Measurements from ENCODE around the gene VPS37C. TPM values are rescaled to one million over a fixed set of nuclear protein-coding genes. Genes with fewer than 3 reads are reported as not detected.
"Not testable (repeated sequence)": the region's sequence is repeated elsewhere in the genome, so short reads cannot be mapped to it uniquely, and the experiment has no call there.

VPS37C gene
- polyA plus RNA-seq, 2 of the 4 experiments (the other 2 are of a cell fraction) = 8.9 to 11.3 TPM

- H3K4me1 ChIP-seq; ATAC-seq; H3K4me3 ChIP-seq; DNase-seq (ENCODE audit: low read depth in 1 of 2, low spot score in 1 of 2); H3K27ac ChIP-seq; FAIRE-seq; H3K9me3 ChIP-seq; CTCF ChIA-PET; H3K4me2 ChIP-seq; POLR2A ChIA-PET: not testable (repeated sequence)
- no CpG with 5 or more reads among the region's 5 CpGs for WGBS (ENCODE audit: missing lambda C conversion rate)
Measured at GRCh38 chr11:61203873-61204272, 42.6 kb upstream of the VPS37C start.

DNA sequence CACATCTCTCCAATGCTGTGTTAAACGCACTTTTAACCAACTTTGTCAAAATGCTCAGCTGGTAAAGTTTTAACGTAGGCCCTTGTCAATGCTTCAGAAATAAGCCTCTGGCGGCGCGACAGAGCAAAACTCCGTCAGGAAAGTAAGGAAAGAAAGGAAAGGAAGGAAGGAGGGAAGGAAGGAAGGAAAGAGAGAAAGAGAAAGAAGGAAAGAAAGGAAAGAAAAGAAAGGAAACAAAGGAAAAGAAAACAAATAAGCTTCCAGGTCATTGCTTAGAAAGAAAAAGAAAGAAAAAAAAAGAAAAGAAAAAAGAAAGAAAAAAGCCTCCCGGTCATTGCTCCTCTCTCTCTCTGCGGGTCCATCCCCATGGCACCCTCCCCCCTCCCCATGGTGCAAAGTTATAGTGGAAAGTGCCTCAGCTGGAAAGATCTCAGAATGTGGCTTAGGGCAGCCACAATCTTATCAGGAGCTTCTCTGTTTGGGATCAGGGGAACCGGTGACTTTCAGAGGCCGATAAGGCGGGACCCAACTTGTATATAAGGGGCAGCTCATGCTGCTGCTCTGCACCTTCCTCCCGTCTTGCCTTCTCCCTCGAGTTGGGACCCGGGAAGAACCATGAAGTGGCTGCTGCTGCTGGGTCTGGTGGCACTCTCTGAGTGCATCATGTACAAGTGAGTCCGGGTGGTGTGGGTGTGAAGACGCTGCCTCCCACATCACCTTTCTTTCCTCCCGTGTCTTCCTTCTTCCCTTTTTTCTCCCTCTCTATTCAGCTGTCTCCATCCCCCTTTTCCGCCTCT is 41.9 kb upstream of the VPS37C start, which contains the start of gene PGA3:
Gene PGA3 (plus strand): TSS at position 566 of the 797 bp plus-strand sequence. CDS start 50 bp downstream, at position 616.
- DNase-seq (ENCODE audit: low read depth in 1 of 2, low spot score in 1 of 2); H3K27ac ChIP-seq; FAIRE-seq; ATAC-seq; H3K9me3 ChIP-seq; H3K4me3 ChIP-seq; H3K4me2 ChIP-seq; POLR2A ChIA-PET; H3K4me1 ChIP-seq: not testable (repeated sequence)
- 60% methylated on average over 15 of the region's 18 CpGs for WGBS (ENCODE audit: missing lambda C conversion rate)
- CTCF ChIA-PET = interaction anchor here (0.6 to 2.1 kb wide), 2 partner anchors 16 to 372 kb away, joined by 3 to 13 read pairs; no protein-coding TSS in a partner anchor

DNA sequence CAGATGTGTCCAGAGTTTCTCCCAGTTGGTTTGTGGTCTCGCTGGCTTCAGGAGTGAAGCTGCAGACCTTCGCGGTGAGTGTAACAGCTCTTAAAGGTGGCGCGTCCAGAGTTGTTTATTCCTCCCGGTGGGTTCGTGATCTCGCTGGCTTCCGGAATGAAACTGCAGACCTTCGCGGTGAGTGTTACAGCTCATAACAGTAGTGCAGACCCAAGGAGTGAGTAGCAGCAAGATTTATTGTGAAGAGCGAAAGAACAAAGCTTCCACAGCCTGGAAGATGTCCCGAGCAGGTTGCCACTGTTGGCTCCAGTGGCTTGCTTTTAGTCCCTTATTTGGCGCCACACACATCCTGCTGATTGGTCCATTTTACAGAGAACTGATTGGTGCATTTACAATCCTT is 40.2 kb upstream of the VPS37C start:
- TF ChIP-seq HES2 (IDR thresholded peaks at IDR 0.05) (no peak), HEYL (CRISPR knock-in tag; IDR thresholded peaks at IDR 0.05) (no peak), RFX5 (IDR thresholded peaks at IDR 0.05) (no peak)
- TF ChIP-seq, protein P1, sequence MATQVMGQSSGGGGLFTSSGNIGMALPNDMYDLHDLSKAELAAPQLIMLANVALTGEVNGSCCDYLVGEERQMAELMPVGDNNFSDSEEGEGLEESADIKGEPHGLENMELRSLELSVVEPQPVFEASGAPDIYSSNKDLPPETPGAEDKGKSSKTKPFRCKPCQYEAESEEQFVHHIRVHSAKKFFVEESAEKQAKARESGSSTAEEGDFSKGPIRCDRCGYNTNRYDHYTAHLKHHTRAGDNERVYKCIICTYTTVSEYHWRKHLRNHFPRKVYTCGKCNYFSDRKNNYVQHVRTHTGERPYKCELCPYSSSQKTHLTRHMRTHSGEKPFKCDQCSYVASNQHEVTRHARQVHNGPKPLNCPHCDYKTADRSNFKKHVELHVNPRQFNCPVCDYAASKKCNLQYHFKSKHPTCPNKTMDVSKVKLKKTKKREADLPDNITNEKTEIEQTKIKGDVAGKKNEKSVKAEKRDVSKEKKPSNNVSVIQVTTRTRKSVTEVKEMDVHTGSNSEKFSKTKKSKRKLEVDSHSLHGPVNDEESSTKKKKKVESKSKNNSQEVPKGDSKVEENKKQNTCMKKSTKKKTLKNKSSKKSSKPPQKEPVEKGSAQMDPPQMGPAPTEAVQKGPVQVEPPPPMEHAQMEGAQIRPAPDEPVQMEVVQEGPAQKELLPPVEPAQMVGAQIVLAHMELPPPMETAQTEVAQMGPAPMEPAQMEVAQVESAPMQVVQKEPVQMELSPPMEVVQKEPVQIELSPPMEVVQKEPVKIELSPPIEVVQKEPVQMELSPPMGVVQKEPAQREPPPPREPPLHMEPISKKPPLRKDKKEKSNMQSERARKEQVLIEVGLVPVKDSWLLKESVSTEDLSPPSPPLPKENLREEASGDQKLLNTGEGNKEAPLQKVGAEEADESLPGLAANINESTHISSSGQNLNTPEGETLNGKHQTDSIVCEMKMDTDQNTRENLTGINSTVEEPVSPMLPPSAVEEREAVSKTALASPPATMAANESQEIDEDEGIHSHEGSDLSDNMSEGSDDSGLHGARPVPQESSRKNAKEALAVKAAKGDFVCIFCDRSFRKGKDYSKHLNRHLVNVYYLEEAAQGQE (IDR thresholded peaks at IDR 0.05) = no peak
- 73% methylated on average over 14 of the region's 14 CpGs for WGBS (ENCODE audit: missing lambda C conversion rate)
- ChIA-PET CTCF (interaction anchor here (0.6 to 2.1 kb wide), 2 partner anchors 14 to 437 kb away, joined by 5 to 13 read pairs; no protein-coding TSS in a partner anchor), POLR2A (no interaction called here)
- Histone ChIP-seq H3K9me3 (0 out of 3 replicates have a peak, but pooled peaks cover 8% of the 10 kb centered on the region), H3K4me2 (no peak overlapping the region), H3K4me3 (no peak overlapping the region), H3K4me1 (no peaks in the 10 kb centered on the region), H3K27ac (no peak overlapping the region)
- DNase-seq (ENCODE audit: low read depth in 1 of 2, low spot score in 1 of 2) = no peak
- FAIRE-seq = no peak
- ATAC-seq = no peak

- ChIA-PET CTCF (interaction anchor here (1.3 kb wide), 1 partner anchor 12 kb away, joined by 3 read pairs; no protein-coding TSS in a partner anchor), POLR2A (no interaction called here)
- FAIRE-seq (no peak), DNase-seq (ENCODE audit: low read depth in 1 of 2, low spot score in 1 of 2) (no peak), ATAC-seq (no peak)
- Histone ChIP-seq H3K4me2 (no peak overlapping the region), H3K4me1 (no peaks in the 10 kb centered on the region), H3K9me3 (0 out of 3 replicates have a peak, but pooled peaks cover 8% of the 10 kb centered on the region), H3K4me3 (no peak overlapping the region), H3K27ac (no peak overlapping the region)
- TF ChIP-seq HOXB13 (CRISPR knock-in tag; IDR thresholded peaks at IDR 0.05; ENCODE audit: low read depth) (no peak), HOXB5 (CRISPR knock-in tag; IDR thresholded peaks at IDR 0.05) (no peak), E2F6 (IDR thresholded peaks at IDR 0.05; ENCODE audit: borderline replicate concordance, low read depth) (no peak), SREBF2 (IDR thresholded peaks at IDR 0.05) (no peak), ZSCAN20 (CRISPR knock-in tag; IDR thresholded peaks at IDR 0.05) (no peak), ZNF302 (CRISPR knock-in tag; IDR thresholded peaks at IDR 0.05) (no peak), MAFK (IDR thresholded peaks at IDR 0.05; ENCODE audit: partially characterized antibody) (no peak), NPAS2 (CRISPR knock-in tag; IDR thresholded peaks at IDR 0.05; ENCODE audit: borderline replicate concordance) (no peak), HEYL (CRISPR knock-in tag; IDR thresholded peaks at IDR 0.05) (no peak)
- 23% methylated on average over 4 of the region's 4 CpGs for WGBS (ENCODE audit: missing lambda C conversion rate)
Measured at GRCh38 chr11:61198948-61199523, 37.8 kb upstream of the VPS37C start.
